Neural cell (in vitro differentiated cells): Measurements from ENCODE around the gene BLVRA. TPM values are rescaled to one million over a fixed set of nuclear protein-coding genes. Genes with fewer than 3 reads are reported as not detected.
"Not testable (repeated sequence)": the region's sequence is repeated elsewhere in the genome, so short reads cannot be mapped to it uniquely, and the experiment has no call there.

Source experiments
- H2AFZ ChIP-seq: fragments of 200-600, 300-800 bp; sonication (generic), shearing (Covaris generic); 2 replicates; pipeline ENCODE4 v1.6.0; 2014; ENCODE audit warnings: low read depth, mild to moderate bottlenecking, antibody characterized with exemption, low read length, moderate library complexity
- H3F3A ChIP-seq: fragments of 200-600 bp; shearing (Covaris generic); 2 replicates; pipeline ENCODE4 v1.6.1; 2016; ENCODE audit warnings: mild to moderate bottlenecking, moderate library complexity, mixed read lengths, antibody characterized with exemption, low read length; ENCODE audit not compliant: insufficient read depth, poor library complexity, severe bottlenecking
- H3K27ac ChIP-seq: fragments of 200-600, 300-800 bp; sonication (generic), shearing (Covaris generic); 2 replicates; pipeline ENCODE4 v1.5.1; 2014; ENCODE audit warnings: mild to moderate bottlenecking, low read length, moderate library complexity
- H3K27me3 ChIP-seq: fragments of 300-800, 200-600 bp; sonication (generic), shearing (Covaris generic); 2 replicates; pipeline ENCODE4 v1.6.0; 2014; ENCODE audit warnings: mild to moderate bottlenecking, low read depth, low read length, moderate library complexity; ENCODE audit not compliant: insufficient read depth
- H3K36me3 ChIP-seq: fragments of 300-800, 200-600 bp; sonication (generic), shearing (Covaris generic); 2 replicates; pipeline ENCODE4 v1.5.1; 2014; ENCODE audit warnings: mild to moderate bottlenecking, antibody characterized with exemption, low read length, moderate library complexity; ENCODE audit not compliant: insufficient read depth
- H3K4me2 ChIP-seq: fragments of 300-800, 200-600 bp; sonication (generic), shearing (Covaris generic); 2 replicates; pipeline ENCODE4 v1.6.0; 2014; ENCODE audit warnings: mild to moderate bottlenecking, low read length
- H3K4me3 ChIP-seq: fragments of 300-800, 200-600 bp; sonication (generic), shearing (Covaris generic); 2 replicates; pipeline ENCODE4 v1.5.1; 2014; ENCODE audit warnings: mild to moderate bottlenecking, low read length, moderate library complexity
- H3K79me2 ChIP-seq: fragments of 200-600 bp; shearing (Covaris generic); replicated peaks from 2 replicates; pipeline ENCODE4 v1.6.0; 2014; ENCODE audit warnings: mild to moderate bottlenecking, low read length, moderate library complexity; ENCODE audit not compliant: insufficient read depth
- H3K9ac ChIP-seq: fragments of 300-800, 200-600 bp; sonication (generic), shearing (Covaris generic); 2 replicates; pipeline ENCODE4 v1.6.1; 2016; ENCODE audit warnings: mild to moderate bottlenecking, low read length, mixed read lengths
- H3K9me2 ChIP-seq: fragments of 200-600 bp; shearing (Covaris generic); 2 replicates; pipeline ENCODE4 v1.6.1; 2016; ENCODE audit warnings: mild to moderate bottlenecking, low read length, mixed read lengths; ENCODE audit not compliant: insufficient read depth
- H3K9me3 ChIP-seq: fragments of 200-600, 300-800 bp; sonication (generic), shearing (Covaris generic); 2 replicates; pipeline ENCODE4 v1.6.1; 2016; ENCODE audit warnings: mild to moderate bottlenecking, mixed run types, low read length, moderate library complexity, mixed read lengths
- H4K20me1 ChIP-seq: fragments of 200-600 bp; shearing (Covaris generic); 2 replicates; pipeline ENCODE4 v1.6.1; 2016; ENCODE audit warnings: mild to moderate bottlenecking, mixed run types; ENCODE audit not compliant: insufficient read depth
- EP300 ChIP-seq: fragments of 450-650 bp; conservative IDR thresholded peaks from 2 replicates; pipeline ENCODE4 v1.6.1; 2014; ENCODE audit warnings: antibody characterized with exemption, mild to moderate bottlenecking, moderate library complexity; ENCODE audit not compliant: poor library complexity, severe bottlenecking
- EZH2 ChIP-seq: fragments of 200-600, 300-800 bp; shearing (Covaris generic), sonication (generic); IDR thresholded peaks from 2 replicates; pipeline ENCODE4 v1.6.1; 2014; ENCODE audit warnings: antibody characterized with exemption, low read length, borderline replicate concordance, mild to moderate bottlenecking; ENCODE audit not compliant: insufficient read depth, poor library complexity, severe bottlenecking
- MXI1 ChIP-seq: fragments of 450-650 bp; conservative IDR thresholded peaks from 2 replicates; pipeline ENCODE4 v1.6.1; 2014; ENCODE audit warnings: antibody characterized with exemption, mild to moderate bottlenecking; ENCODE audit not compliant: poor library complexity, severe bottlenecking
- RAD21 ChIP-seq: fragments of 450-650 bp; conservative IDR thresholded peaks from 2 replicates; pipeline ENCODE4 v1.6.1; 2014; ENCODE audit warnings: antibody characterized with exemption, mild to moderate bottlenecking, moderate library complexity
- REST ChIP-seq: IDR thresholded peaks from 2 replicates; pipeline ENCODE4 v1.6.1; 2012; ENCODE audit warnings: borderline replicate concordance
- SMC3 ChIP-seq: fragments of 450-650 bp; conservative IDR thresholded peaks from 2 replicates; pipeline ENCODE4 v1.6.1; 2014; ENCODE audit warnings: antibody characterized with exemption, mild to moderate bottlenecking, moderate library complexity; ENCODE audit not compliant: poor library complexity
- TAF1 ChIP-seq: IDR thresholded peaks from 2 replicates; pipeline ENCODE4 v1.6.1; 2012; ENCODE audit warnings: low read depth
- polyA plus RNA-seq: library from polyadenylated mRNA; depleted of rRNA; stranded (reverse); fragments of >200 nt; gene quantifications from 2 replicates; pipeline ENCODE4 v1.2.3, GENCODE V29; 2014

The BLVRA gene
- polyA plus RNA-seq, 1 donor from 2014 or later = 12.4 TPM

- no peak overlapping the region for H3K9ac ChIP-seq
- H3K9me2 ChIP-seq = no peaks in the 10 kb centered on the region
- no peaks in the 10 kb centered on the region for H3K27me3 ChIP-seq
- no peak for TF ChIP-seq EP300
- no peak overlapping the region for H3K4me3 ChIP-seq
- H3K36me3 ChIP-seq = no peaks in the 10 kb centered on the region
- H2AFZ ChIP-seq = no peak overlapping the region
- no peaks in the 10 kb centered on the region for H4K20me1 ChIP-seq
- no peak overlapping the region for H3K27ac ChIP-seq
- no peaks in the 10 kb centered on the region for H3F3A ChIP-seq
- H3K79me2 ChIP-seq = no peaks in the 10 kb centered on the region
- H3K4me2 ChIP-seq = no peak overlapping the region
- no peaks in the 10 kb centered on the region for H3K9me3 ChIP-seq
Observed at GRCh38 chr7:43771573-43771972, 13.1 kb downstream of the BLVRA start.

GRCh38 chr7:43773268-43773667 is 14.8 kb downstream of the BLVRA start:
- not testable (repeated sequence) for H3K36me3 ChIP-seq, H3K9ac ChIP-seq, H3K9me2 ChIP-seq, H3K79me2 ChIP-seq, H2AFZ ChIP-seq, H3K9me3 ChIP-seq, H4K20me1 ChIP-seq, H3F3A ChIP-seq, H3K27ac ChIP-seq, H3K4me3 ChIP-seq, H3K27me3 ChIP-seq, H3K4me2 ChIP-seq

- not testable (repeated sequence) for H4K20me1 ChIP-seq, H3K79me2 ChIP-seq, H3K4me2 ChIP-seq, H3K9ac ChIP-seq, H3K36me3 ChIP-seq, H3K4me3 ChIP-seq, H3K9me2 ChIP-seq, H3K9me3 ChIP-seq, H3K27me3 ChIP-seq, H3K27ac ChIP-seq, H3F3A ChIP-seq, H2AFZ ChIP-seq
Observed at GRCh38 chr7:43775255-43775654, 16.8 kb downstream of the BLVRA start.

- not testable (repeated sequence) for H3K79me2 ChIP-seq, H3K27ac ChIP-seq, H4K20me1 ChIP-seq, H3F3A ChIP-seq, H3K4me3 ChIP-seq, H3K27me3 ChIP-seq, H3K9me3 ChIP-seq, H3K36me3 ChIP-seq, H2AFZ ChIP-seq, H3K9ac ChIP-seq, H3K9me2 ChIP-seq, H3K4me2 ChIP-seq
Observed at GRCh38 chr7:43778293-43779044, 20.0 kb downstream of the BLVRA start.

- no peak overlapping the region for H3K4me3 ChIP-seq
- no peaks in the 10 kb centered on the region for H3K27me3 ChIP-seq
- H3K27ac ChIP-seq = no peak overlapping the region
- no peaks in the 10 kb centered on the region for H3K79me2 ChIP-seq
- H3F3A ChIP-seq = no peaks in the 10 kb centered on the region
- no peaks in the 10 kb centered on the region for H4K20me1 ChIP-seq
- no peak overlapping the region for H2AFZ ChIP-seq
- H3K9me2 ChIP-seq = no peaks in the 10 kb centered on the region
- no peaks in the 10 kb centered on the region for H3K36me3 ChIP-seq
- H3K9ac ChIP-seq = no peak overlapping the region
- H3K9me3 ChIP-seq = no peaks in the 10 kb centered on the region
- H3K4me2 ChIP-seq = no peak overlapping the region
- TF ChIP-seq TAF1 (no peak), SMC3 (no peak), REST (no peak), EP300 (no peak), MXI1 (no peak), RAD21 (no peak), EZH2 (no peak)
Observed at GRCh38 chr7:43779045-43779812, 20.7 kb downstream of the BLVRA start.
